Cardiac muscle cell (in vitro differentiated cells and primary cell): ENCODE data around the gene AFTPH. TPM values are rescaled to one million over a fixed set of nuclear protein-coding genes. Genes with fewer than 3 reads are reported as not detected.

Source experiments
- DNase-seq, 2 donors: peaks; one replicate each; pipeline versions ENCODE4 v3.0.0 to v3.0.0-alpha.2; 2010 to 2017; ENCODE audit warnings: low read depth in 1 of 2, low spot score in 1 of 2
- H3K27ac ChIP-seq: fragments of 200-600 bp; sonication (generic); 2 replicates; pipeline ENCODE4 v1.5.1; 2016
- H3K27me3 ChIP-seq: fragments of 200-600 bp; sonication (generic); 2 replicates; pipeline ENCODE4 v1.6.0; 2016; ENCODE audit warnings: control low read depth
- H3K36me3 ChIP-seq: fragments of 200-600 bp; sonication (generic); 2 replicates; pipeline ENCODE4 v1.5.1; 2016; ENCODE audit warnings: control low read depth
- H3K4me1 ChIP-seq: fragments of 200-600 bp; sonication (generic); 2 replicates; pipeline ENCODE4 v1.8.1; 2017; ENCODE audit warnings: low read depth, mild to moderate bottlenecking, mixed run types
- H3K4me3 ChIP-seq: fragments of 200-600 bp; sonication (generic); 2 replicates; pipeline ENCODE4 v1.5.1; 2016; ENCODE audit warnings: mild to moderate bottlenecking
- H3K9me3 ChIP-seq: fragments of 200-600 bp; sonication (generic); 2 replicates; pipeline ENCODE4 v1.5.1; 2017; ENCODE audit warnings: low read depth, mild to moderate bottlenecking, control low read depth
- polyA plus RNA-seq: library from polyadenylated mRNA; unstranded; fragments of >200 nt; fragmentation: Nextera tagmentation; extraction: Ambion mirVana; gene quantifications from 2 replicates; pipeline ENCODE4 v1.2.1, GENCODE V29; 2016
- total RNA-seq: library from RNA; depleted of rRNA; stranded (reverse); fragments of >200 nt; gene quantifications from 2 replicates; pipeline ENCODE4 v1.2.3, GENCODE V29; 2016
- TF ChIP-seq, protein P1 (sequence below): IDR thresholded peaks from 2 replicates; pipeline ENCODE4 v1.5.1; 2012; ENCODE audit warnings: low read depth, mild to moderate bottlenecking, low read length

AFTPH gene, protein sequence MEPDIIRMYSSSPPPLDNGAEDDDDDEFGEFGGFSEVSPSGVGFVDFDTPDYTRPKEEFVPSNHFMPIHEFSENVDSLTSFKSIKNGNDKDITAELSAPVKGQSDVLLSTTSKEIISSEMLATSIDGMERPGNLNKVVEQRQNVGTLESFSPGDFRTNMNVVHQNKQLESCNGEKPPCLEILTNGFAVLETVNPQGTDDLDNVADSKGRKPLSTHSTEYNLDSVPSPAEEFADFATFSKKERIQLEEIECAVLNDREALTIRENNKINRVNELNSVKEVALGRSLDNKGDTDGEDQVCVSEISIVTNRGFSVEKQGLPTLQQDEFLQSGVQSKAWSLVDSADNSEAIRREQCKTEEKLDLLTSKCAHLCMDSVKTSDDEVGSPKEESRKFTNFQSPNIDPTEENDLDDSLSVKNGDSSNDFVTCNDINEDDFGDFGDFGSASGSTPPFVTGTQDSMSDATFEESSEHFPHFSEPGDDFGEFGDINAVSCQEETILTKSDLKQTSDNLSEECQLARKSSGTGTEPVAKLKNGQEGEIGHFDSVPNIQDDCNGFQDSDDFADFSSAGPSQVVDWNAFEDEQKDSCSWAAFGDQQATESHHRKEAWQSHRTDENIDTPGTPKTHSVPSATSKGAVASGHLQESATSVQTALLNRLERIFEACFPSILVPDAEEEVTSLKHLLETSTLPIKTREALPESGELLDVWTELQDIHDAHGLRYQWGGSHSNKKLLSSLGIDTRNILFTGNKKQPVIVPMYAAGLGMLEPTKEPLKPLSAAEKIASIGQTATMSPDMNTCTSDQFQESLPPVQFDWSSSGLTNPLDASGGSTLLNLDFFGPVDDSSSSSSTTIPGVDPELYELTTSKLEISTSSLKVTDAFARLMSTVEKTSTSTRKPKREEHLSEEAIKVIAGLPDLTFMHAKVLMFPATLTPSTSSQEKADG
- total RNA-seq (11.9 and 18.5 TPM in 2 replicates), polyA plus RNA-seq (7.1 and 8.8 TPM in 2 replicates)

- Histone ChIP-seq H3K36me3 (no peaks in the 10 kb centered on the region), H3K27ac (peak within 1 kb of the TSS; percentile 75), H3K4me1 (peaks cover 25% of the 10 kb centered on the region), H3K9me3 (no peaks in the 10 kb centered on the region), H3K27me3 (peaks cover 3% of the 10 kb centered on the region), H3K4me3 (peak within 1 kb of the TSS; percentile 90)
- TF ChIP-seq, protein P1, sequence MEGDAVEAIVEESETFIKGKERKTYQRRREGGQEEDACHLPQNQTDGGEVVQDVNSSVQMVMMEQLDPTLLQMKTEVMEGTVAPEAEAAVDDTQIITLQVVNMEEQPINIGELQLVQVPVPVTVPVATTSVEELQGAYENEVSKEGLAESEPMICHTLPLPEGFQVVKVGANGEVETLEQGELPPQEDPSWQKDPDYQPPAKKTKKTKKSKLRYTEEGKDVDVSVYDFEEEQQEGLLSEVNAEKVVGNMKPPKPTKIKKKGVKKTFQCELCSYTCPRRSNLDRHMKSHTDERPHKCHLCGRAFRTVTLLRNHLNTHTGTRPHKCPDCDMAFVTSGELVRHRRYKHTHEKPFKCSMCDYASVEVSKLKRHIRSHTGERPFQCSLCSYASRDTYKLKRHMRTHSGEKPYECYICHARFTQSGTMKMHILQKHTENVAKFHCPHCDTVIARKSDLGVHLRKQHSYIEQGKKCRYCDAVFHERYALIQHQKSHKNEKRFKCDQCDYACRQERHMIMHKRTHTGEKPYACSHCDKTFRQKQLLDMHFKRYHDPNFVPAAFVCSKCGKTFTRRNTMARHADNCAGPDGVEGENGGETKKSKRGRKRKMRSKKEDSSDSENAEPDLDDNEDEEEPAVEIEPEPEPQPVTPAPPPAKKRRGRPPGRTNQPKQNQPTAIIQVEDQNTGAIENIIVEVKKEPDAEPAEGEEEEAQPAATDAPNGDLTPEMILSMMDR, result no peak
- DNase-seq, result peak; percentile 99
Measured at GRCh38 chr2:64523666-64524603, at the start of gene AFTPH. Gene AFTPH, plus strand, starts transcription at chr2:64524328. Its CDS starts 27,147 bp downstream, at chr2:64551475.

- Histone ChIP-seq H3K27me3 (peaks cover 4% of the 10 kb centered on the region), H3K9me3 (no peaks in the 10 kb centered on the region), H3K4me3 (no peak overlapping the region), H3K4me1 (no peaks in the 10 kb centered on the region), H3K36me3 (no peaks in the 10 kb centered on the region), H3K27ac (no peak overlapping the region)
- TF ChIP-seq, protein P1, result no peak
- DNase-seq, result no peak
Measured at GRCh38 chr2:64474636-64475035, 49.5 kb upstream of the AFTPH start.

- Histone ChIP-seq H3K4me1 (no peaks in the 10 kb centered on the region), H3K4me3 (no peak overlapping the region), H3K27ac (no peak overlapping the region), H3K36me3 (no peaks in the 10 kb centered on the region), H3K9me3 (no peaks in the 10 kb centered on the region), H3K27me3 (peaks cover 4% of the 10 kb centered on the region)
- TF ChIP-seq, protein P1, result no peak
- no peak for DNase-seq
Measured at GRCh38 chr2:64477037-64477436, 47.1 kb upstream of the AFTPH start.

GRCh38 chr2:64477979-64478378 is 46.1 kb upstream of the AFTPH start:
- no peak for DNase-seq
- H3K36me3 ChIP-seq, result no peaks in the 10 kb centered on the region
- TF ChIP-seq, protein P1, result no peak
- H3K4me1 ChIP-seq, result no peaks in the 10 kb centered on the region
- H3K27me3 ChIP-seq, result peaks cover 4% of the 10 kb centered on the region
- no peak overlapping the region for H3K4me3 ChIP-seq
- H3K27ac ChIP-seq, result no peak overlapping the region
- H3K9me3 ChIP-seq, result no peaks in the 10 kb centered on the region
